Activated CD4-positive, alpha-beta T cell treated with anti-CD3 and anti-CD28 coated beads for 48 hours (primary cell): ENCODE data around the gene TGM2.

Source experiments
- DNase-seq: peaks from one replicate; pipeline ENCODE4 v3.0.0-alpha.2; 2020

TGM2 gene

DNA sequence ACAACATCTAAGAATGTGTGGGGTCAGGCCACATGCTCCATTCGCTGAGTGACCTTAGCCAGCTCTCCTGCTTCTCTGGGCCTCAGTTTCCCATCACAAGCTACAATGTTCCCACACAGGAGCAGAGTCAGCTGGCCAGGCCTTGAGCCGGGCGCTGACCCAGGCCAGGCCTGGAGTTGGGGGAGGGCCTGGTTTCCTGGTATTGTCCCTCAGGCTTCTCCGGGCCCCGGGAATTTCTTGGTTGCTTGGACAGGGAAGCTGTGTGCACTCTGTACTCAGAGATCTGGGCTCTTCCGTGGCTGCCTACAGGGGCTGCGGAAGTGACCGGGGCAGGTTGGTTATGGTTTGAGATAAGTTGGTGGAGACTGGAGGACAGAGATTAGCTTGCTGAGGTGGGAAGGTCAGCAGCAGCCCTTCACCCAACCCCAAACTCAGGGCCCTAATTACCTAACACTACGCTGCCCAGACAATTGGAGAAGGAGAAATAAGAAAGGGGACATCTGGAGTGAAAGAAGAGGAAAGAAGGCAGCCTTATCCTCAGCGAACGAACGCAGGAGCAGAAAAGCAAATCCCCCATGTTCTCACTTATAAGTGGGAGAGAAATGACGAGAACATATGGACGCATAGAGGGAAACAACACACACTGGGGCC lies 6.2 kb downstream of the TGM2 start:
- DNase-seq, result no peak

DNA sequence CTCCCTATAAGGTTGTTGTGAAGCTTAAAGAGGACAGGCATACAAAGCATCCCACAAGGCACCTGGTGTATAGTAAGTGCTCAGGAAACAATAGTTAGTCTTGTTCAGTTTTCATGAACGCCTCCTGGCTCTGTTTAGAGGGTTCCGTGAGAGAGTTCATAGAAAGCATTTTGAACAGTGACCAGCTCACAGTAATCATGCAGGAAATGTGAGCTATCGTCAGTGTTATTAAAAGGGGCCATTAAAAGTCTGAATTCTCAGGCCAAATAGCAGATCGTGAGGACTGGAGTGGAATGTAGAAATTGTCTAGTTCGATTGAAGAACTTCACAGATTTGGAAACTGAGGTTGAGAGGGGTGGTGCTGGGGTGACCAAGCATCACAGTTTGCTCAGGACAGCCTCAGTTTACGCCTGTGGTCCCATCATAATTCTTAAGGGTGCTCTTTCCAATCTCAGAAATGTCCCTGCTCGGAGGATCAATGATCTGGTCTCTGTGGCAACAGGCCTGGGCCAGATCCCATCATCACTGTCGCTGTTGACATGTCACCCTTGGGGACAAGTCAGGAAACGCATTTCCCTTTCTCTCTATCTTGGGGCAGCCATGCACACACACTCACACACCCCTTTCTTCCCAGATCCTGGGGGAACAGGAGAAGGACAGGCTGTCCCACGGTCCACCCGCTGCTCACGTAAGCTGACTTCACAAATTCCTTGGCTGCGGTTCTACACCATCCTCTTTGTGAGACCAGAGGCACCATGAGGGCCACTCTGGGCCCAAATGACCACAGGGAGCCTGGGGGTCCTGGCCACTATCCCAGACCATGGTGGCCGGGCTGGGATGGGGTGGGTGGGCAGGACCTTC lies 7.2 kb downstream of the TGM2 start:
- DNase-seq, result no peak

DNA sequence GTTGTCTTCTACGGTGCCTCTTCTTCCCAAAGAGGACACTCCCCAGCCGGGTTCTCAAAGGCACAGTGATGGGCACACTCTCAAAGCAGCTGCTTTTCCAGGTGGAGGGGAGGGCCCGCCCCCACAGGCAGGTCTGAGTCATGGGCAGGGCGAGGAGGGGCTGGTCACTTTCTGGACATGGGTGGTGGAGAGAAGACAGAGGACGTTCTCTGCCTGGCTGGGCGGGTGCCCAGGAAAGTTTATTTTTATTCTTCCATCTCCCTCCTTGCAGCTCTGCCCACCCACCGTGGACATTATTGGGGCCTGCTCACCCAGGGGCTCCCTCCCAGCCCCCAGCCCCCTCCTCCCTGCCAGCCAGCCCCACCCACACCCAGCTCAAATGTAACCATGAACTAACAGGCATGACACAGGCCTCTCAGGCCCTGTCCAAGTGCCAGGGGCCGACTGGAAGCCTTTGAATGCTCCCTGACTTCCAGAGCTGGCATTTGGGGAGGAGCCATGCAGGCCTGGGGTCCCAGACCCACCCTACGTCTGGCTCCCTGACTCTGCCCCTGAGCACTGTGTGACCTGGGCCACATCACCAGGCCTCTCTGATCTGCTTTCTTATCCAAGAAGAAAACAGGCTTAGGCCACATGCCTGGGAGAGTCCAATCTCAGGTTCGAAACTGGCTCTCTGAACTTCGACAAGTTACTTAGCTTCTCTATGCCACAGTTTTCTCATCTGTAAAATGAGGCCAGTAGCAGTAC lies 8.0 kb downstream of the TGM2 start:
- no peak for DNase-seq

DNA sequence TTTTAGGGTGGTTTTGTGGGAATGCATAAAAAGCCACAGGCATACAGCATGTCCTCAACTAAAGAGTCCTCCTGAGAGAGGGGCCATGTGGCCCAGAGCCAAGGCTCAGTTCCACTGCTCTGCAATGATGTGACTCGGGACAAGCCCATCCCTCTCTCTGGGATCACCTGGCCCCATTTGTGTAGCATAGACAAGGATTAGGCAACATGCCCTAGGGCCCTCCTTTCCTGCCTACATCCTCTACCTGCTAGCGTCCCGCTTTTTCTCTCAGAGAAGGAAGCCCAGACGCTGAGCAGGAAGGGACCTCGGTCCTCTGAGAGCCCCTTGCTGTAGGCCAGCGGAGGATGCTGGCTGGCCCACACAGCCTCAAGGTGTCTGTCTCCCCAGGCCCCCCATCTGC lies 8.8 kb downstream of the TGM2 start:
- DNase-seq, result no peak

DNA sequence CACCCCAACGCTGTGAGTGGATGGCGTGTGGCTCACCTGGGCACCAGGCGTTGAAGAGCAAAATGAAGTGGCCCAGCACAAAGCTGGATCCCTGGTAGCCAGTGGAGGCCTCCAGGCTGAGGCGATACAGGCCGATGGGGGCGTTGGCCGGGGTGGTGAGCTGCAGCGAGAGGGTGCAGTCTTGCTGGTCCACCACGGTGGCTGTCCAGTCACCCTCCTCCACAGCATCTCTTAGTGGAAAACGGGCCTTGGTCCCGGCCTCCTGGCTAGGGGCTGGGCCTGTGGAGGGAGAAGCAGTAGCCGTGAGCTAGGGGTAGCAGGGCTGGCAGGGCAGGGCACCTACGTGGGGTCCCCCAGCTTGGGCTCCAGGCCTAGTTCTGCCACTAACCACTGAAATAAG lies 9.3 kb downstream of the TGM2 start:
- DNase-seq, result no peak

DNA sequence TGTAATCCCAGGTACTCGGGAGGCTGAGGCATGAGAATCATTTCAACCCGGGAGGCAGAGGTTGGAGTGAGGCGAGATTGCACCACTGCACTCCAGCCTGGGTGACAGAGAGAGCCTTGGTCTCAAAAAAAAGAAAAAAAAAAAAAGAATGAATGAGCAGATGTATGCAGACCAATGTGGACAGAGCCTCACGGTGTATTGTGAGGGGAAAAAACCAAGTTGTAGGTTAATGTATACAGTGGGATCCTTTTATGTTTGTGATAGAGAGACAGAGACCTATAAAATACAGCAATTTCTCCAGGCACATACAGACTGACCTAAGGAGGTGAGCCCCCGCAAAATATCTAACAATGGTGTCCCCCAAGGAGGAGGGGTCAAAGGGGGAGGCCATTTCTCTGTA lies 11.7 kb downstream of the TGM2 start:
- no peak for DNase-seq

DNA sequence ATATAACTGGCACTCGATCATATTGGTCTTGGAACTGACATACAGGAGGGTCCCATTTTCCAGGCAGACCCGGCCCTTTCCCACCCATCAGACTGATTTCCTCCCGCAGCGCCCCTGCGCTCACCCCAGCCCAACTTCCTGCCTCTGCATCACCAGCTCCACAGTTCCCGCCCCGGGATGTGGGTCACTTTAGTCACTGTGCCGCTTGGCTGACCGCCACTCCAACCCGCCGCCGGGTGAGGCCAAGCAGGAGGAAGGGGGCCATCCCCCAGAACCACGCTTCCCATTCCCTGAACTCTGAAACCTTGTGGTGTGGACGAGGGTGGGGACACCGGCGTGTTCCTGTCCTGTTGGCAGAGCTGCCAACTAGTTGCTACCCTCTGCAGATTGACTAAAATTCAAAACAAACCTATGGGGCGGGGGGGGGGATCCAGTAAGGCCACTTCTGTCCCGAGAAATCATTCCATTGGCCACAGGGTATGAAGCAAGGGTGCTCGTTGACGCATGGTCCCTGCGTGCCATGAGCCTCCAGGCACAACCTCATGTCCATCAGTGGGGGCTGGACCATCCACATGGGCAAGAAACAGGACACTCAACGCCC lies 12.3 kb downstream of the TGM2 start:
- peak; percentile 55 for DNase-seq

DNA sequence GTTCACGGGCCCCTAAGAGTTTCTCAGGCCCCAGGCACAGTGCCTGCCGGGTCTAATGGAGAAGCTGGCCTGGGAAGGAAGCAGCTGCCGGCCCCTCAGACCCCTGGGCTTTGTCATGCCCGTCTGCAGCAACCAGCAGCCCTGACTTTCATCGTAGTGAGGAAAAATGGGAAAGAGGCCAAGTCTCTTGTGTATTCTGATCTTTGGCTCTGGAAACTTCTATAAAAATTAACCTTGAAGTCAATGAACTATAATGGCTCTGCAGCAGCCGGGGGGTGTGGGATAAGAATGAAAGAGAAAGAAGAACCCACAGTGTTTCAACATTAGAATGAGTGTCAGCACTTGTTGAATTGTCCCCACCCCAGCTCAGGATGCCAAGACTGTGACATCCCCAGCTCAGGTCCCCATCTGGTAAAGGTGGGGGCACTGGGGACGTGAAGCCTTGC lies 12.9 kb downstream of the TGM2 start:
- no peak for DNase-seq

DNA sequence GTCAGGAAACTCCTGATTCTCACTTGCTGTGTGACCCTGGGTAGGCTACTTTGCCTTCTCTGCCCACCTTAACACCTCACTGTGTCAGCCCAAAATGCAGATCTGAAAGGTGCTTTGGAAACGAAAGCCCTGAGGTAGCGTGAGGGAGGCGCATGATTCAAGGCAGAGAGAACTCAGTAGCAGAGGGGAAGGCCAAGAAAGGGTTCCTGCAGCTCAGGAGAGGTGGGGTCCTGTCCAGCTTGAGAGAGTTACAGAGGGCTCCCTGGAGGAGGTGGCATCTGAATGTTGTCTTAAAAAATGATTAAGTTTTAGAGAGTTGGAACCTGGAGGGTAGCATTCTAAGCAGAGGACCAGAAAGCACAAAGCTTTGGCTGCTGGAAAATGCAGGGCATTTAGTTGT lies 13.6 kb downstream of the TGM2 start:
- no peak for DNase-seq

DNA sequence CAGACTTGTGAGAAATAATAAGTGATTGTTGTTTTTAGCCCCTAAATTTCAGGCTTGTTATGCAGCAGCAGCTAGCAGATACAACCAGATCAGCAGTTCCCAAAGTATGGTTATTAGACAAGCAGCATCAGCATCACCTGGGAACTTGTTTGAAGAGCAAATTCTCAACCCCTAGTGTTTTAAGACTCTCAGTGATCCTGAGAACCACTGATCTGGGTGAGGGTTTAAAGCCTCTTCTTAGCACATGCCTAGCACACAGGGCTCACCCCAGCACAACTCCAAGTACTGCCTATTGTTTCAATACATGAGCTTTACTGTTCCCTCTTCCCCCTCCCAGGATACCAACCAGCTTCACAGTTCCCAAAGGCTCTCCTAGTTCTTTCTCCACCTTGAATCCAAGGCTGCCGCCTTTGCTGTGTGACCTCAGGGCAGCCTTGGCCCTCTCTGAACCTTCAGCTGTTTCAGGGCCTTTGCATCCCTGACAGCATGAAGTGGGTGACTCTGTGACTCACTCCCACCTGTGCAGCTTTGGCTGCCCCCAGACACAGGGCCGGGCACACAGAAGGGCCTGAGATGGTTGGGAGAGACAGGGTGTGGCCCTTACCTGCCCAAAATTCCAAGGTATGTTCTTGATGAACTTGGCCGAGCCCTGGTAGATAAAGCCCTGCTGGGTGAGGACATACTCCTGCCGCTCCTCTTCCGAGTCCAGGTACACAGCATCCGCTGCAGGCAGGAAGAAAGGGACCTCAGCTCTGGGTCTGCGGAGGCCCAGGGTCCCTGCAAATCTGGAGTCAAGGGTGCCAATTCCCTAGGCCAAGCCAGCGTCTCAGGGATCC lies 14.5 kb downstream of the TGM2 start:
- DNase-seq, result no peak

DNA sequence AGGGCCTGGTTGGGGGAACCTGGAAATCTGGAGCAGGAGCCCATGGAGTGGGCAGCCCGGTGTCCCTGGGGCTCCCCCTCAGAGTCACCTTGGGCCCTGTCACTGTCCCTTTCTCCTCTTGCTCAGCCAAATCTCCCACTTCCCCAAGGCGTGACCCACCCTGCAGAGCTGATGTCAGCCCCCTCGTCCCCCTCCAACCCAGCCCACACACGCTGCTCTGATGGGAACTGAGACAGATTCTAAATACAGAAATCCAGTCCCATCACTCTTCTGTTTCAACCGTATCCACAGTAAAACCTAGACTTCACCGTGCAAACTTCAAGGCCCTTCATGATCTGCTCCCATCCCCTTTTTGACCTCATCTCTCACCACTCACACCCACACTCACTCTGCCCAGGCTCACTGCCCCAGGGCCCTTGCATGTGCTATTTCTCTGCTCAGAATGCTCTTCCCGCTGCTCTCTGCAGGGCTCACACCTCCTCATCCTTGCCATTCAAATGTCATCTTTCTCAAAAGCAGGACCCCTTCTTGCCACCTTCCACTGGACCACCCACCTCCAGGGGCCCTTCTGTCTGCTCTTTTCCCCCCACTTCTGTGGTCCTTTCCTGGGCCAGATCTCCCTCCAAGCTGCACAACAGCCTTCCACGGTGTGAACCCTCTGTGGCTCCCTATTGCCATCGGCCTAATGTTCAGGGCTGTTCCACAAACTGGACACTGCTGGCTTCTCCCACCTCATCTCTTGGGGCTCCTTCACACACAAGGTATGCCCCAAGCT lies 16.6 kb downstream of the TGM2 start:
- no peak for DNase-seq

DNA sequence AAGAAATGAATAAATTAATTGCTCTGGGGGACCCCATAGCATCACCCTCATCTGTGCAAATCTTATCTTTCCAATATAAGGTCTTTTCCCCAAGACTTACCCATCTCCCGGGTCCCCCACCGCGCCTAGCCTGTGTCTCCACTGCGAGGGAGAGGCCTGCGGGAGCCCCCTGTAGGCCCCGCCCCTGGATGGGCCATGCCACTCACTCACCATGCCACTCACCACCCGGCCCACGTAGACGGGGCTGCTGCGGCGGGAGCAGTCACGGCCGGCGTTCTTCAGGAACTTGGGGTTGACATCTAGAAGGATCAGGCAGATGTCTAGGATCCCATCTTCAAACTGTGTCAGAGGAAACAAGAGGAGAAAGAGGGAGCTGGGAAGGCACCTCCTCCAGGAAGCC lies 17.3 kb downstream of the TGM2 start:
- DNase-seq, result no peak

DNA sequence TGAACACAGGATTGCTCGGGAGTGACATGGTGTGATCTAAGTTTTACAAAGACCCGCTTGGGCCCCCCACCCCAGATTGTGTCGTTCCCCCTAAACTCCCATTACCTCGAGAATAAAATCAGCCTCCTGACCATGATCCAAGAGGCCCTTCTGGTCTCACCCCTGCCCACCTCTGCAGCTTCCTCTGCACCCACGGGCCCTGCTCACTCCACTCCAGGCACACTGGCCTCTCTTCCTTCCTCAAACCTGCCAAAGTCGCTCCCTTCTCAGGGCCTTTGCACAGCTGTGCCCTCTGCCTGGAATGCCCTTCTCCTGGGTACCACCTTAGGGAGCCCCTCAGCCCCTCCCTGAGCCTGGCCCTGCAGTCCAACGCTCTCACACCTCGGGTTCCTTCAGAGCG lies 17.9 kb downstream of the TGM2 start:
- no peak for DNase-seq

DNA sequence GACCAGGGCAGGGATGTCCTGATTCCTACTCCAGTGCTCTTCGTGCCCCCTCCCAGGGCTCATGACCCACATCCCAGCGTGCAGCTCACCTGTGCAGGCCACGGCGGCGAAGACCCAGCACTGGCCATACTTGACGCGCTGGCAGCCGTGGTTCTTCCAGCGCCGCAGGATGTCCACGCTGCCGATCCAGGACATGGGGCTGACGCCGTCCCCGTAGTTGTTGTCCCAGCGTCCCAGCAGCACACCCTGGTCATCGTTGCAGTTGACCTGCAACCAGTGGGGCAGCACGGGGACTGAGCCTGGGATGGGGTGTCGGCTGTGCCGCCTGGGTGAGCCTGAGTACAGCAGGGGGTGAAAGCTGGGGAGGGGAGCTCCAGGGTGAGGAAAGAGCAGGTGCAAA lies 18.4 kb downstream of the TGM2 start:
- DNase-seq, result no peak

DNA sequence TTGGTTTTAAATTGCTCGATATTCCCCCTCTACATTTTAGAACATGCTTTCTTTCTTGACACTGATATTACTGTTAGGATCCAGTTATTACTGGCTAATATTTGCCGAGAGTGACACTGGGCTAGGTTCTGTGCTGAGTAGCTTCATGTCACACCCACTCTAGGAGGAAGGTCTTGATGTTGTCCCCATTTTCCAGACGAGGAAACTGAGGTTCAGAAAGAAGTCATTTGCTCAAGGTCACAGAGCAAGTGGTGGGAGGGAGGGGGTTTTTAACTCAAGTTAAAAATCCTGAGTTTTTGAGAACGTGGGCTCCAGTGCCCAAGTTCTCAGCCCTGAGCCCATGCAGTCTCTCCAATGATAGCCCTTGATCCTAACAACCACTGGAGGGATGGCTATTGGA lies 18.9 kb downstream of the TGM2 start:
- DNase-seq, result no peak

DNA sequence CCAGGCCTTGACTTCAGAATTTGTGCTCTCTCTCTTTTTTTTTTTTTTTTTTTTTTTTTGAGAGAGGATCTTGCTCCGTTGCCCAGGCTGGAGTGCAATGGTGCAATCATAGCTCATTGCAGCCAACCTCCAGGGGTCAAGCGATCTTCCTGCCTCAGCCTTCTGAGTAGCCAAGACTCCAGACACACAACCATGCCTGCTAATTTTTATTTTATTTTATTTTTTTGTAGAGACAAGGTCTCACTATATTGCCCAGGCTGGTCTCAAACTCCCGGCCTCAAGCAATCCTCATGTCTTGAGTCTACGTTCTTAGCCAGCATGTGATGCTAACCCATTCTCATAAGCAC lies 19.4 kb downstream of the TGM2 start:
- DNase-seq, result no peak

DNA sequence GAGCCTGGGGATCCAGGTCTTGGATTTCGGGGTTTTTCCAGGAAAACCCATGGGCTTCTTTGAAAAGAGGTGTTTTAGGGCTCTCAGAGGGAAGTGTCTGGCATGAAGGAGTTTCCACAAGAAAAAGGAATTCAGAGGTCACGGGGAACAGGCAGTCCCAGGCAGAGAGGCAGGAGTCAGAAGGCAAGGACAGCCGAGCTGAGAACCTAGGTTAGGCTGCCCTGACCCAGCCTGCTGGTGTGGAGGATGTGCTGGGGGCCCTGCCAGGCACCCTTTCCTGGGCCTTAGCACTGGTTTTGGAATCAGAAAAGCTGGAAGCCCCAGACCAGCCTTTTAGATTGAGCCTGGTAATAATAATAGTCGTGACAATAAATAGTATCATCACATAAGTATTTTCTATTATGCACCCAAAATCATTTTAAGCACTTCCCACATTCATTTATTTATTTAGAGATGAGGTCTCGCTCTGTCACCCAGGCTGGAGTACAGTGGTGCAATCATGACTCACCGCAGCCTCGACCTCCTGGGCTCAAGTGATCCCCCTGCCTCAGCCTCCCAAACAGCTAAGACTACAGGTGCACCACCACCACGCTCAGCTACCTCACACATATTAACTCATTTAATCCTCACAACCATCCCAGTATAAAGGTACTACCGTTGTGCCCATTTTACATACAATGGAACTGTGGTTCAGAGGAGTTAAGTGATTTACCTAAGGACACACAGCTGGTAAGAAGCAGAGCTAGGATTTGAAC lies 19.9 kb downstream of the TGM2 start:
- no peak for DNase-seq

DNA sequence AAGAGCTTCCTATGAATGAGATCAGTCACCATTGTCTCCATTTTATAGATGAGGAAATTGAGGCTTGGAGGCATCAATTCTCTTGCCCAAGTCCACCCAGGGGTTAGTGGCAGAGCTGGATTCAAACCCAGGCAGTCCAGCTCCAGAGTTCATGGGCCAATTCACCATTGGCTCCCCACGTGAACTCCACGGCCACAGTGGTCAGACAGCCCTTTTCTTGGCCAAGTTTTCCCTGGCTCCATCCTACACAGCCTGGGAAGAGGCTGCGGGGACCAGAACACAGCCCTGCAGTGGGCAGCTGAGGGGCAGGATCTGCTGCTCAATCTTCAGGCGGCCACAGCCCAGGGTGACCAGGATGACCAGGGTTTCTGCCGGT lies 20.5 kb downstream of the TGM2 start:
- no peak for DNase-seq

DNA sequence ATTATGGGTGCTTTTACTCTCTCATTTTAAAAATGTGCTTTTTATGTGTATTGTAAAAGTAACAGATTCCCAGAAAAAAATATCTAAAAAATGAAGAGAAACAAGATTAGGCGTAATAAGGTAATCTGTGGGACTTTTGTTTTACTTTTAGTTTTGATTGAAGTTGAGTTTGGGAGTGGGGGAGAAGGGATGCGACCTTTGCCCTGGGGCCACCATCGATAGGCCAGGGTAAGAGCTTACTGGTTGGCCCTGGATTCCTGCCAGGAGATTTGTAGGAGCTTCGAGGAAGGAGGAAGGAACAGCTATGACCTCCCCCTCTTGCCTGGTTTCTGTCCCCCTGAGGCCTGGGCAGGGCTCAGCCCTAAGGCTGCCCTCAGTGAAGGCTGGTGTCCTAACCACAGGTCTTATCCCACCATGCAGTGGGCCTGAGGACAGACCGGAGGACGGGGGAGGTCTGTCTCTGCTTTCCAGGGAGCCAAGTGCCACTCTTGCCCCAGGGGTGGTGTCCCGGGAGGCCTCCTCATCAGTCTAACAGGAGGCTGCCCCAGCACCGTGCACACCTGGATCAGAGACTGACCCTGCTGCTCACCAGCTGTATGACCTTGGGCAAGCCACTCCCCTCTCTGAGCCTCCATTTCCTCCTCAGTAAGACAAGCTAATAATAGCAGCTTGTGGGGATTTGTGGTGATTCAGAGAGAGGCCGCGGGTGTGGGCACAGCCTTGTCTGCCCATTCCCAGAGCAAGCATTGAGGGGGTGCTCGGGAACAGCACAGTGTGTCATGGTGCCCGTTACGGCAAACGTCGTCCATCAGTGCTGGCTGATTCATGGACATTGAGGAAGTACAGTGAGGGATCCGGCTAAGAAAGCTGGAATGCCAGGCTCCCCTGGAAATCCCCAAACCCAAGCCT lies 21.2 kb downstream of the TGM2 start:
- DNase-seq, result no peak

DNA sequence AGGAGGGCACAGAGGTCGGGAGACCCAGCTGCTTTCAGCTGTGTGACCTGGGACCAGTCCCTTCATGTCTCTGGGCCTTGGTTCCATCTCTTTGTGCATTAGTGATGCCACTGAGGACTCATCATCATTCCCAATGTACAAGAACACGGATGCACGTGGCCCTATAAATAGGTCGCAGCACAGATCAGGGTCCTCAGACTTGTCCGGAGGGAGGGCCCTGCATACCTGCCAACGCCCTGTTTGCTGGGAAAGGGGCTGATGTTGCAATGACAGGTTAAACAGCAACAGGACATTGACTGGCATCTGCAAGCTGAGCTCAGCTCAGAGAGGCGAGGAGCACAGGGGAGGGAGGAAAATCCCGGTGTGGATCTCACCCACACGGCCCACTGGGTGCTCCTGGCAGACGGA lies 21.8 kb downstream of the TGM2 start:
- no peak for DNase-seq
